HepG2 (cell line): ENCODE data around the gene TIMM17A. TPM values are rescaled to one million over a fixed set of nuclear protein-coding genes. Genes with fewer than 3 reads are reported as not detected.

Source experiments
- BCL3 ChIP-seq: sonication (generic); formaldehyde crosslinking; IDR thresholded peaks from 2 replicates; pipeline ENCODE4 v1.5.1; 2020; ENCODE audit warnings: mild to moderate bottlenecking, missing genetic modification reagents, moderate library complexity
- HOXA9 ChIP-seq: sonication (generic); formaldehyde crosslinking; IDR thresholded peaks from 2 replicates; pipeline ENCODE4 v1.8.1; 2022; ENCODE audit warnings: missing genetic modification reagents, mild to moderate bottlenecking, moderate library complexity, borderline replicate concordance
- MED8 ChIP-seq: sonication (generic); formaldehyde crosslinking; IDR thresholded peaks from 2 replicates; pipeline ENCODE4 v1.8.1; 2023; ENCODE audit warnings: mild to moderate bottlenecking, missing genetic modification reagents; ENCODE audit not compliant: insufficient replicate concordance
- MZF1 ChIP-seq: sonication (generic); formaldehyde crosslinking; IDR thresholded peaks from 2 replicates; pipeline ENCODE4 v1.8.1; 2023; ENCODE audit warnings: mild to moderate bottlenecking, missing genetic modification reagents, borderline replicate concordance
- NPAS2 ChIP-seq: sonication (generic); formaldehyde crosslinking; IDR thresholded peaks from 2 replicates; pipeline ENCODE4 v1.8.0; 2022; ENCODE audit warnings: mild to moderate bottlenecking, missing genetic modification reagents, borderline replicate concordance
- PHB2 ChIP-seq: fragments of 450-650 bp; IDR thresholded peaks from 2 replicates; pipeline ENCODE4 v1.6.1; 2018; ENCODE audit not compliant: partially characterized antibody
- PHF21A ChIP-seq: sonication (generic); formaldehyde crosslinking; IDR thresholded peaks from 2 replicates; pipeline ENCODE4 v1.5.0; 2020; ENCODE audit warnings: mild to moderate bottlenecking, missing genetic modification reagents
- SKI ChIP-seq: fragments of 450-650 bp; IDR thresholded peaks from one replicate; pipeline ENCODE4 v1.6.1; 2018; ENCODE audit warnings: mild to moderate bottlenecking; ENCODE audit not compliant: partially characterized antibody
- SMAD3 ChIP-seq: sonication (generic); formaldehyde crosslinking; IDR thresholded peaks from 2 replicates; pipeline ENCODE4 v1.4.0; 2020; ENCODE audit warnings: missing genetic modification reagents
- SMARCE1 ChIP-seq: fragments of 450-650 bp; IDR thresholded peaks from 2 replicates; pipeline ENCODE4 v1.6.1; 2017; ENCODE audit warnings: borderline replicate concordance
- STAT5B ChIP-seq: sonication (generic); formaldehyde crosslinking; IDR thresholded peaks from 2 replicates; pipeline ENCODE4 v1.4.0; 2020; ENCODE audit warnings: missing genetic modification reagents
- THYN1 ChIP-seq: sonication (generic); formaldehyde crosslinking; IDR thresholded peaks from 2 replicates; pipeline ENCODE4 v1.8.1; 2023; ENCODE audit warnings: low read depth, mild to moderate bottlenecking, moderate library complexity, missing genetic modification reagents, borderline replicate concordance
- U2AF2 ChIP-seq: fragments of 200-400 bp; formaldehyde crosslinking; IDR thresholded peaks from 2 replicates; pipeline ENCODE4 v1.6.1; 2017; ENCODE audit warnings: low read depth, mild to moderate bottlenecking, low read length
- ZBTB3 ChIP-seq: sonication (generic); formaldehyde crosslinking; IDR thresholded peaks from 2 replicates; pipeline ENCODE4 v1.4.0; 2020; ENCODE audit warnings: low read depth, mild to moderate bottlenecking, moderate library complexity, missing genetic modification reagents, borderline replicate concordance
- ZBTB44 ChIP-seq: sonication (generic); formaldehyde crosslinking; IDR thresholded peaks from 2 replicates; pipeline ENCODE4 v1.4.0; 2020; ENCODE audit warnings: missing genetic modification reagents
- ZNF251 ChIP-seq: sonication (generic); formaldehyde crosslinking; IDR thresholded peaks from 2 replicates; pipeline ENCODE4 v1.9.0; 2021; ENCODE audit warnings: mild to moderate bottlenecking, missing genetic modification reagents
- ZNF281 ChIP-seq: sonication (generic); formaldehyde crosslinking; IDR thresholded peaks from 2 replicates; pipeline ENCODE4 v1.4.0; 2020; ENCODE audit warnings: missing genetic modification reagents, borderline replicate concordance
- ZNF3 ChIP-seq: IDR thresholded peaks from 2 replicates; pipeline ENCODE4 v1.7.0; 2017; ENCODE audit warnings: inconsistent platforms
- ZNF580 ChIP-seq: IDR thresholded peaks from 2 replicates; pipeline ENCODE4 v1.6.1; 2016; ENCODE audit warnings: low read depth, borderline replicate concordance
- ZNF639 ChIP-seq: conservative IDR thresholded peaks from 2 replicates; pipeline ENCODE4 v1.6.1; 2018; ENCODE audit warnings: missing genetic modification reagents
- ZNF644 ChIP-seq: IDR thresholded peaks from 2 replicates; pipeline ENCODE4 v1.6.1; 2016; ENCODE audit warnings: low read depth
- ZNF768 ChIP-seq: sonication (generic); formaldehyde crosslinking; IDR thresholded peaks from 2 replicates; pipeline ENCODE4 v1.4.0; 2020; ENCODE audit warnings: missing genetic modification reagents
- ZNF839 ChIP-seq: sonication (generic); formaldehyde crosslinking; IDR thresholded peaks from 2 replicates; pipeline ENCODE4 v1.4.0; 2020; ENCODE audit warnings: missing genetic modification reagents, mild to moderate bottlenecking, borderline replicate concordance
- polyA plus RNA-seq, 8 experiments: library from polyadenylated mRNA; depleted of rRNA in 3 of 8; stranded (reverse) in 7 of 8; unstranded in 1 of 8; fragments of >200 nt; fragmentation: Illumina TruSeq in 4 of 8; extraction: Trizol in 4 of 8; gene quantifications; 2 replicates each; pipeline versions ENCODE4 v1.2.1 to v1.2.3, GENCODE V29; 2011 to 2016; ENCODE audit warnings: low read depth in 4 of 8, missing spikeins in 1 of 8, mixed read lengths in 1 of 8; ENCODE audit not compliant: insufficient read depth in 1 of 8
- total RNA-seq, 5 experiments: library from RNA; depleted of rRNA; stranded (reverse); fragments of >200 nt; fragmentation: Illumina TruSeq; extraction: Trizol; gene quantifications; 2 replicates each; pipeline ENCODE4 v1.2.3, GENCODE V29; 2016; ENCODE audit warnings: low read depth in 1 of 5

The TIMM17A gene
- total and polyA plus RNA-seq, 2 of the 13 experiments (the other 11 are each of a cell fraction or from before 2014, with no cell fraction given): 50.8 to 97.8 TPM

- TF ChIP-seq ZNF251 (no peak), MED8 (CRISPR knock-in tag) (no peak), HOXA9 (CRISPR knock-in tag) (peak; percentile 81; the same call in 1 of the 2 replicates), BCL3 (CRISPR knock-in tag) (peak; percentile 77; the same call in 1 of the 2 replicates), PHF21A (CRISPR knock-in tag) (0 out of 2 replicates have a peak, but pooled peaks have one; percentile 13), U2AF2 (no peak), SMAD3 (peak; percentile 31; the same call in 1 of the 2 replicates), ZNF580 (peak; percentile 60), STAT5B (no peak), ZNF768 (CRISPR knock-in tag) (no peak), ZNF839 (CRISPR knock-in tag) (peak; percentile 58; the same call in 1 of the 2 replicates), ZNF644 (CRISPR knock-in tag) (no peak), ZNF3 (CRISPR knock-in tag) (no peak), ZBTB44 (0 out of 2 replicates have a peak, but pooled peaks have one; percentile 29), THYN1 (CRISPR knock-in tag) (no peak), ZNF281 (CRISPR knock-in tag) (no peak; the same call in 1 of the 2 replicates), ZNF639 (CRISPR knock-in tag) (peak; percentile 15), ZBTB3 (CRISPR knock-in tag) (no peak), SMARCE1 (no peak), MZF1 (CRISPR knock-in tag) (no peak), PHB2 (no peak), NPAS2 (CRISPR knock-in tag) (no peak), SKI (no peak)
Measured at GRCh38 chr1:201982623-201983379, 27.5 kb downstream of the TIMM17A start, which contains the start of gene RNPEP (continued).
